Measurements from ENCODE around the gene SURF1. TPM values are rescaled to one million over a fixed set of nuclear protein-coding genes. Genes with fewer than 3 reads are reported as not detected.
"Not testable (repeated sequence)": the region's sequence is repeated elsewhere in the genome, so short reads cannot be mapped to it uniquely, and the experiment has no call there.

SURF1 gene
- polyA plus RNA-seq, 1 donor: 32.5 TPM

GRCh38 chr9:133385452-133385851 lies 29.2 kb upstream of the SURF1 start:
- Histone ChIP-seq H3K36me3 (ENCODE audit: control insufficient read depth, insufficient read depth, low read length) (no peaks in the 10 kb centered on the region), H3K27ac (ENCODE audit: low read length) (no peak overlapping the region), H3K4me1 (ENCODE audit: control insufficient read depth, insufficient read depth, low read length) (no peaks in the 10 kb centered on the region), H3K4me3 (ENCODE audit: low read length) (no peak overlapping the region), H3K9me3 (ENCODE audit: control insufficient read depth, low read depth, low read length) (peaks cover 13% of the 10 kb centered on the region), H3K27me3 (ENCODE audit: control insufficient read depth, insufficient read depth, low read length) (no peaks in the 10 kb centered on the region)
- WGBS (ENCODE audit: insufficient coverage, low lambda C conversion rate): no CpG with 5 or more reads among the region's 14 CpGs
- DNase-seq: no peak

GRCh38 chr9:133384736-133385321 lies 28.5 kb upstream of the SURF1 start:
- no peak overlapping the region for H3K4me3 ChIP-seq (ENCODE audit: low read length)
- peaks cover 13% of the 10 kb centered on the region for H3K9me3 ChIP-seq (ENCODE audit: control insufficient read depth, low read depth, low read length)
- no peak overlapping the region for H3K27ac ChIP-seq (ENCODE audit: low read length)
- no CpG with 5 or more reads among the region's 17 CpGs for WGBS (ENCODE audit: insufficient coverage, low lambda C conversion rate)
- H3K4me1 ChIP-seq (ENCODE audit: control insufficient read depth, insufficient read depth, low read length): no peaks in the 10 kb centered on the region
- DNase-seq: no peak
- no peaks in the 10 kb centered on the region for H3K27me3 ChIP-seq (ENCODE audit: control insufficient read depth, insufficient read depth, low read length)
- no peaks in the 10 kb centered on the region for H3K36me3 ChIP-seq (ENCODE audit: control insufficient read depth, insufficient read depth, low read length)

GRCh38 chr9:133383438-133383837 lies 27.2 kb upstream of the SURF1 start:
- no peak for DNase-seq
- no peaks in the 10 kb centered on the region for H3K36me3 ChIP-seq (ENCODE audit: control insufficient read depth, insufficient read depth, low read length)
- no CpG with 5 or more reads among the region's 3 CpGs for WGBS (ENCODE audit: insufficient coverage, low lambda C conversion rate)
- H3K9me3 ChIP-seq (ENCODE audit: control insufficient read depth, low read depth, low read length): peaks cover 13% of the 10 kb centered on the region
- no peak overlapping the region for H3K27ac ChIP-seq (ENCODE audit: low read length)
- H3K4me1 ChIP-seq (ENCODE audit: control insufficient read depth, insufficient read depth, low read length): no peaks in the 10 kb centered on the region
- no peaks in the 10 kb centered on the region for H3K27me3 ChIP-seq (ENCODE audit: control insufficient read depth, insufficient read depth, low read length)
- H3K4me3 ChIP-seq (ENCODE audit: low read length): no peak overlapping the region

DNA sequence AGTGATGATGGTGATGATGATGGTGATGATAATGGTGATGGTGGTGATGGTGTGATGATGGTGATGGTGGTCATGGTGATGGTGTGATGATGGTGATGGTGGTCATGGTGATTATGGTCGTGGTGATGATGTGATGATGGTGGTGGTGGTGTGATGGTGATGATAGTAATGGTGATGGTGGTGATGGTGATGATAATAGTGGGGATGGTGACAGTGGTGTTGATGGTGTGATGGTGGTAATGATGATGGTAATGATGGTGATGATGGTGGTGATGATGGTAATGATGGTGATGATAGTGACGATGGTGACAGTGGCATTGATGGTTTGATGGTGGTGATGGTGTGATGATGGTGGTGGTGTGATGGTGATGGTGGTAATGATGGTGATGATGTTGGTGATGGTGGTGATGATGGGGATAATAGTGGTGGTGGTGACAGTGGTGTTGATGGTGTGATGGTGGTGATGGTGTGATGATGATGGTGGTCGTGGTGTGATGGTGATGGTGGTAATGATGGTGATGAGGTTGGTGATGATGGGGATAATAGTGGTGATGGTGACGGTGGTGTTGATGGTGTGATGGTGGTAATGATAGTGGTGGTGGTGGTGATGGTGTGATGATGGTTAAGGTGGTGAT lies 26.3 kb upstream of the SURF1 start:
- DNase-seq: no peak
- Histone ChIP-seq H3K27ac (ENCODE audit: low read length) (no peak overlapping the region), H3K36me3 (ENCODE audit: control insufficient read depth, insufficient read depth, low read length) (no peaks in the 10 kb centered on the region), H3K4me1 (ENCODE audit: control insufficient read depth, insufficient read depth, low read length) (no peaks in the 10 kb centered on the region), H3K9me3 (ENCODE audit: control insufficient read depth, low read depth, low read length) (peaks cover 16% of the 10 kb centered on the region), H3K27me3 (ENCODE audit: control insufficient read depth, insufficient read depth, low read length) (no peaks in the 10 kb centered on the region), H3K4me3 (ENCODE audit: low read length) (no peak overlapping the region)
- 92% methylated on average over 2 of the region's 4 CpGs for WGBS (ENCODE audit: insufficient coverage, low lambda C conversion rate)

DNA sequence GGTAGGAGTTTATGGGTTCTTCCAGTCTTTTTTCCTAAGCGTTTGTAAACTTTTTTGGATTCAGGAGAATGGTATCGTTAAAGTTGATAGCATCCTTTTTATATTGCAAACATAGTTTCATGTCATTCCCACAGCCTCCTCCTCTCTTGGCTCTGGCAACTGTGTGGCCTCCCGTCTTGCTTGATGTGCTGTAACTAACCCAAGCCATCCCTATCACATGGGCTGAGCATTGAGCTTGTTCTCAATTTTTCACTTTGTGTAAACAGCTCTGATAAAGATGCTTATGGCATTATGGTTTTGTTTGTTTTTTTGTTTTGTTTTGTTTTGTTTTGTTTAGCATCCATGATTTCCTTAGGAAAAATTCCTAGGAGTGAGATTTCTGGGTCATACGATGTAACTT lies 24.4 kb upstream of the SURF1 start:
- DNase-seq: no peak
- Histone ChIP-seq H3K4me1 (ENCODE audit: control insufficient read depth, insufficient read depth, low read length) (peaks cover 3% of the 10 kb centered on the region), H3K27me3 (ENCODE audit: control insufficient read depth, insufficient read depth, low read length) (no peaks in the 10 kb centered on the region), H3K4me3 (ENCODE audit: low read length) (no peak overlapping the region), H3K9me3 (ENCODE audit: control insufficient read depth, low read depth, low read length) (peaks cover 16% of the 10 kb centered on the region), H3K27ac (ENCODE audit: low read length) (no peak overlapping the region), H3K36me3 (ENCODE audit: control insufficient read depth, insufficient read depth, low read length) (no peaks in the 10 kb centered on the region)
- 80% methylated on average over 1 of the region's 4 CpGs for WGBS (ENCODE audit: insufficient coverage, low lambda C conversion rate)

GRCh38 chr9:133379153-133380086 lies 23.1 kb upstream of the SURF1 start:
- Histone ChIP-seq H3K9me3 (ENCODE audit: control insufficient read depth, low read depth, low read length) (peaks cover 16% of the 10 kb centered on the region), H3K36me3 (ENCODE audit: control insufficient read depth, insufficient read depth, low read length) (no peaks in the 10 kb centered on the region), H3K4me1 (ENCODE audit: control insufficient read depth, insufficient read depth, low read length) (peaks cover 3% of the 10 kb centered on the region), H3K27me3 (ENCODE audit: control insufficient read depth, insufficient read depth, low read length) (no peaks in the 10 kb centered on the region), H3K27ac (ENCODE audit: low read length) (no peak overlapping the region), H3K4me3 (ENCODE audit: low read length) (no peak overlapping the region)
- WGBS (ENCODE audit: insufficient coverage, low lambda C conversion rate): no CpG with 5 or more reads among the region's 14 CpGs
- DNase-seq: no peak

GRCh38 chr9:133378408-133378962 lies 22.2 kb upstream of the SURF1 start:
- Histone ChIP-seq H3K4me1 (ENCODE audit: control insufficient read depth, insufficient read depth, low read length) (peaks cover 7% of the 10 kb centered on the region), H3K4me3 (ENCODE audit: low read length) (no peak overlapping the region), H3K27ac (ENCODE audit: low read length) (no peak overlapping the region), H3K9me3 (ENCODE audit: control insufficient read depth, low read depth, low read length) (peaks cover 15% of the 10 kb centered on the region), H3K27me3 (ENCODE audit: control insufficient read depth, insufficient read depth, low read length) (no peaks in the 10 kb centered on the region), H3K36me3 (ENCODE audit: control insufficient read depth, insufficient read depth, low read length) (peaks cover 5% of the 10 kb centered on the region)
- DNase-seq: no peak
- no CpG with 5 or more reads among the region's 1 CpG for WGBS (ENCODE audit: insufficient coverage, low lambda C conversion rate)

DNA sequence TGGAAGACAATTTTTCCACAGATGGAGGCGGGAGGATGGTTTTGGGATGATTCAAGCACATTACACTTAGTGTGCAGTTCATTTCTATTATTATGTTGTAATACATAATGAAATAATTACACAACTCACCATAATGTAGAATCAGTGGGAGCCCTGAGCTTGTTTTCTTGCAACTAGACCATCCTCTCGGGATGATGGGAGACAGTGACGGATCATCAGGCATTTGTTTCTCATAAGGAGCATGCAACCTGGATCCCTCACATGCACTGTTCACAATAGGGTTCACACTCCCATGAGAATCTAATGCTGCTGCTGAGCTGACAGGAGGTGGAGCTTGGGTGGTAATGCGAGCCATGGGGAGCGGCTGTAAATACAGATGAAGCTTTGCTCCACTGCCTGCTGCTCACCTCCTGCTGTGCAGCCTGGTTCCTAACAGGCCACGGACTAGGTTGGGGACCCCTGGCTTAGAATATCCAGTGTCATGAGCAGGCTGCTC lies 21.5 kb upstream of the SURF1 start:
- H3K36me3 ChIP-seq (ENCODE audit: control insufficient read depth, insufficient read depth, low read length): peaks cover 12% of the 10 kb centered on the region
- H3K27me3 ChIP-seq (ENCODE audit: control insufficient read depth, insufficient read depth, low read length): no peaks in the 10 kb centered on the region
- H3K4me3 ChIP-seq (ENCODE audit: low read length): no peak overlapping the region
- H3K4me1 ChIP-seq (ENCODE audit: control insufficient read depth, insufficient read depth, low read length): peaks cover 13% of the 10 kb centered on the region
- no peak overlapping the region for H3K27ac ChIP-seq (ENCODE audit: low read length)
- H3K9me3 ChIP-seq (ENCODE audit: control insufficient read depth, low read depth, low read length): peaks cover 8% of the 10 kb centered on the region
- no peak for DNase-seq
- WGBS (ENCODE audit: insufficient coverage, low lambda C conversion rate): no CpG with 5 or more reads among the region's 6 CpGs

- peaks cover 17% of the 10 kb centered on the region for H3K36me3 ChIP-seq (ENCODE audit: control insufficient read depth, insufficient read depth, low read length)
- peaks cover 18% of the 10 kb centered on the region for H3K4me1 ChIP-seq (ENCODE audit: control insufficient read depth, insufficient read depth, low read length)
- H3K27me3 ChIP-seq (ENCODE audit: control insufficient read depth, insufficient read depth, low read length); H3K4me3 ChIP-seq (ENCODE audit: low read length); H3K9me3 ChIP-seq (ENCODE audit: control insufficient read depth, low read depth, low read length); DNase-seq; H3K27ac ChIP-seq (ENCODE audit: low read length): not testable (repeated sequence)
- 100% methylated on average over 1 of the region's 14 CpGs for WGBS (ENCODE audit: insufficient coverage, low lambda C conversion rate)
These were observed 21.0 kb upstream of the SURF1 start for GRCh38 chr9:133377280-133377679.

Data from large intestine (tissue), 3 donors.